ENCODE measurements around the gene TENM3.

- TF ChIP-seq POLR2AphosphoS5 (IDR thresholded peaks at IDR 0.05) (no peak), CTCF (IDR thresholded peaks at IDR 0.05) (no peak), POLR2A (IDR thresholded peaks at IDR 0.05) (no peak)
Observed at GRCh38 chr4:182272151-182272550, 28.9 kb downstream of the TENM3 start.
